Prostate gland (tissue), 2 donors: ENCODE results near the gene NFIC.

Source experiments
- CTCF ChIP-seq, 4 experiments: fragments of 200-600 bp in 2 of 4; fragments of 450-650 bp in 2 of 4; sonication (generic) in 2 of 4; IDR thresholded peaks; 1 replicate in 3 of 4; 2 replicates in 1 of 4; pipeline ENCODE4 v1.5.1; 2016 to 2019; ENCODE audit warnings: antibody characterized with exemption in 4 of 4, mild to moderate bottlenecking in 2 of 4, moderate library complexity in 2 of 4
- POLR2A ChIP-seq: fragments of 450-650 bp; IDR thresholded peaks from one replicate; pipeline ENCODE4 v1.6.1; 2016; ENCODE audit warnings: antibody characterized with exemption, mild to moderate bottlenecking

- TF ChIP-seq CTCF (IDR thresholded peaks at IDR 0.05) (no peak), POLR2A (no peak)
Observed at GRCh38 chr19:3323658-3324057, 42.7 kb upstream of the NFIC start.
